Astrocyte (in vitro differentiated cells and primary cell): ENCODE measurements around the gene AGL. TPM values are rescaled to one million over a fixed set of nuclear protein-coding genes. Genes with fewer than 3 reads are reported as not detected.

ENCODE experiments used
- DNase-seq: peaks from one replicate; pipeline ENCODE4 v3.0.0-alpha.2; 2010; ENCODE audit warnings: low read depth
- FAIRE-seq: peaks from 2 replicates; lab custom pipeline; 2011; peaks lifted over from hg19 to GRCh38; lab: Jason Lieb, UNC
- H2AFZ ChIP-seq: 2 replicates; pipeline ENCODE4 v1.6.0; 2012; ENCODE audit warnings: low read depth, low read length, inconsistent platforms
- H3K27ac ChIP-seq: 2 replicates; pipeline ENCODE4 v1.5.1; 2011; ENCODE audit warnings: low read depth, low read length, inconsistent platforms
- H3K27me3 ChIP-seq: 2 replicates; pipeline ENCODE4 v1.6.0; 2011; ENCODE audit warnings: low read length, inconsistent platforms; ENCODE audit not compliant: insufficient read depth
- H3K36me3 ChIP-seq: 2 replicates; pipeline ENCODE4 v1.5.1; 2011; ENCODE audit warnings: low read length, inconsistent platforms; ENCODE audit not compliant: insufficient read depth
- H3K4me1 ChIP-seq: 2 replicates; pipeline ENCODE4 v1.5.1; 2011; ENCODE audit warnings: low read length, inconsistent platforms; ENCODE audit not compliant: insufficient read depth
- H3K4me2 ChIP-seq: 2 replicates; pipeline ENCODE4 v1.6.0; 2012; ENCODE audit warnings: low read length, inconsistent platforms
- H3K4me3 ChIP-seq: 2 replicates; pipeline ENCODE4 v1.5.1; 2011; ENCODE audit warnings: low read depth, mild to moderate bottlenecking, low read length, inconsistent platforms; ENCODE audit not compliant: insufficient read depth
- H3K79me2 ChIP-seq: 2 replicates; pipeline ENCODE4 v1.6.0; 2012; ENCODE audit warnings: mild to moderate bottlenecking, low read length, inconsistent platforms; ENCODE audit not compliant: insufficient read depth
- H3K9ac ChIP-seq: 2 replicates; pipeline ENCODE4 v1.6.0; 2012; ENCODE audit warnings: mild to moderate bottlenecking, low read length, inconsistent platforms
- H3K9me3 ChIP-seq: 2 replicates; pipeline ENCODE4 v1.5.1; 2012; ENCODE audit warnings: low read depth, mild to moderate bottlenecking, low read length, inconsistent platforms; ENCODE audit not compliant: insufficient read depth
- H4K20me1 ChIP-seq: 2 replicates; pipeline ENCODE4 v1.6.0; 2012; ENCODE audit warnings: low read length, inconsistent platforms; ENCODE audit not compliant: insufficient read depth
- H3K27ac Mint-ChIP-seq: one replicate; pipeline ENCODE4 v1.8.0; 2021; ENCODE audit warnings: mild to moderate bottlenecking, mixed read lengths; ENCODE audit not compliant: unreplicated experiment
- H3K27me3 Mint-ChIP-seq: one replicate; pipeline ENCODE4 v1.8.0; 2021; ENCODE audit warnings: low read depth, mixed read lengths; ENCODE audit not compliant: unreplicated experiment
- H3K36me3 Mint-ChIP-seq: one replicate; pipeline ENCODE4 v1.8.0; 2021; ENCODE audit warnings: low read depth, mixed read lengths; ENCODE audit not compliant: unreplicated experiment
- H3K4me1 Mint-ChIP-seq: one replicate; pipeline ENCODE4 v1.8.0; 2021; ENCODE audit warnings: low read depth, mixed read lengths; ENCODE audit not compliant: unreplicated experiment
- H3K4me3 Mint-ChIP-seq: one replicate; pipeline ENCODE4 v1.8.0; 2021; ENCODE audit warnings: mild to moderate bottlenecking, moderate library complexity, mixed read lengths; ENCODE audit not compliant: unreplicated experiment
- H3K9me3 Mint-ChIP-seq: one replicate; pipeline ENCODE4 v1.8.0; 2021; ENCODE audit warnings: mild to moderate bottlenecking, mixed read lengths; ENCODE audit not compliant: unreplicated experiment
- EZH2 ChIP-seq: IDR thresholded peaks from 2 replicates; pipeline ENCODE4 v1.6.1; 2012; ENCODE audit warnings: mild to moderate bottlenecking, low read length, inconsistent platforms; ENCODE audit not compliant: insufficient read depth
- total RNA-seq: library from RNA; stranded (reverse); gene quantifications from 2 replicates; pipeline ENCODE4 v1.2.1, GENCODE V29; 2021
- TF ChIP-seq, protein P1 (sequence below): IDR thresholded peaks from 2 replicates; pipeline ENCODE4 v1.5.1; 2011; ENCODE audit warnings: low read depth, mild to moderate bottlenecking, inconsistent platforms, low read length, moderate library complexity; ENCODE audit not compliant: insufficient read depth

The AGL gene
- total RNA-seq, 1 donor from 2014 or later: 11.7 TPM

DNA sequence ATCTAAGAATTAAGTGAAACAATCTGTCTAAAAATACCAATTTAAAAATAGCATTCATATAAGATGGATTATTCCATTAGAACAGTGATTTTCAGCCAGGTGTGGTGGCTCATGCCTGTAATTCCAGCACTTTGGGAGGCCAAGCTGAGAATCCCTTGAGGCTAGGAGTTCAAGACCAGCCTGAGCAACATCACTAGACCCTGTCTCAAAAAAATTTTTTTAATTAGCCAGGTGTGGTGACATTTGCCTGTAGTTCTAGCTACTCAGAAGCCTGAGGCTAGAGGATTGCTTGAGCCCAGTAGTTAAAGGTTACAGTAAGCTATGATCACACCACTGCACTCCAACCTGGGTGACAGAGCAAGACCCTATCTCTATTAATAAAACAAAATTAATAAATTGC, 84.6 kb downstream of the AGL start:
- no peaks in the 10 kb centered on the region for H3K4me1 ChIP-seq
- no peak overlapping the region for H2AFZ ChIP-seq
- Mint-ChIP-seq H3K36me3 (no peaks in the 10 kb centered on the region), H3K27ac (no peak overlapping the region), H3K4me1 (no peaks in the 10 kb centered on the region), H3K9me3 (no peaks in the 10 kb centered on the region), H3K27me3 (peaks cover 2% of the 10 kb centered on the region), H3K4me3 (no peak overlapping the region)
- no peaks in the 10 kb centered on the region for H4K20me1 ChIP-seq
- H3K27me3 ChIP-seq: no peaks in the 10 kb centered on the region
- DNase-seq (no peak), FAIRE-seq (no peak)
- H3K4me2 ChIP-seq: no peak overlapping the region
- no peak overlapping the region for H3K9ac ChIP-seq
- TF ChIP-seq, protein P1, sequence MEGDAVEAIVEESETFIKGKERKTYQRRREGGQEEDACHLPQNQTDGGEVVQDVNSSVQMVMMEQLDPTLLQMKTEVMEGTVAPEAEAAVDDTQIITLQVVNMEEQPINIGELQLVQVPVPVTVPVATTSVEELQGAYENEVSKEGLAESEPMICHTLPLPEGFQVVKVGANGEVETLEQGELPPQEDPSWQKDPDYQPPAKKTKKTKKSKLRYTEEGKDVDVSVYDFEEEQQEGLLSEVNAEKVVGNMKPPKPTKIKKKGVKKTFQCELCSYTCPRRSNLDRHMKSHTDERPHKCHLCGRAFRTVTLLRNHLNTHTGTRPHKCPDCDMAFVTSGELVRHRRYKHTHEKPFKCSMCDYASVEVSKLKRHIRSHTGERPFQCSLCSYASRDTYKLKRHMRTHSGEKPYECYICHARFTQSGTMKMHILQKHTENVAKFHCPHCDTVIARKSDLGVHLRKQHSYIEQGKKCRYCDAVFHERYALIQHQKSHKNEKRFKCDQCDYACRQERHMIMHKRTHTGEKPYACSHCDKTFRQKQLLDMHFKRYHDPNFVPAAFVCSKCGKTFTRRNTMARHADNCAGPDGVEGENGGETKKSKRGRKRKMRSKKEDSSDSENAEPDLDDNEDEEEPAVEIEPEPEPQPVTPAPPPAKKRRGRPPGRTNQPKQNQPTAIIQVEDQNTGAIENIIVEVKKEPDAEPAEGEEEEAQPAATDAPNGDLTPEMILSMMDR: no peak
- no peak for TF ChIP-seq EZH2
- no peaks in the 10 kb centered on the region for H3K79me2 ChIP-seq
- no peaks in the 10 kb centered on the region for H3K9me3 ChIP-seq
- H3K27ac ChIP-seq: no peak overlapping the region
- H3K4me3 ChIP-seq: no peak overlapping the region
- H3K36me3 ChIP-seq: no peaks in the 10 kb centered on the region

DNA sequence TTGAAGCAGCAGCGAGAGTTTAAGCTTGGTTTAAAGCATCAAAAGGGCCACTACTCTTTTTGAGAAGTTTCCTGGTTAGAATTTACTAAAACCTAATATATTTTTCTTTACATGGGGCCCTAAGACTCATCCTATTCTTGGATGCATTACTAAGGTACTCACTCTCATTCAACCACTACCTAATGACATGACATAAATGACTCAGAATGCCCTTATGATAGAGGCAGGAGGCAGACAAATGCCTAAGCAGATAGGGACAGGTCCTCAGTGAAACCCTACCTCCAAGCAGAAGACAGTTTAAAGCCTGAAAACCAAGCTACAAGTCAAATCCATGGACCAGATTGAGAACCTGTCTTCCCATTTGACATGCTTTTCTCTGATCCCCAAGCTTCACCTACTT, 85.4 kb downstream of the AGL start:
- H3K4me3 Mint-ChIP-seq: no peak overlapping the region
- peaks cover 2% of the 10 kb centered on the region for H3K27me3 Mint-ChIP-seq

DNA sequence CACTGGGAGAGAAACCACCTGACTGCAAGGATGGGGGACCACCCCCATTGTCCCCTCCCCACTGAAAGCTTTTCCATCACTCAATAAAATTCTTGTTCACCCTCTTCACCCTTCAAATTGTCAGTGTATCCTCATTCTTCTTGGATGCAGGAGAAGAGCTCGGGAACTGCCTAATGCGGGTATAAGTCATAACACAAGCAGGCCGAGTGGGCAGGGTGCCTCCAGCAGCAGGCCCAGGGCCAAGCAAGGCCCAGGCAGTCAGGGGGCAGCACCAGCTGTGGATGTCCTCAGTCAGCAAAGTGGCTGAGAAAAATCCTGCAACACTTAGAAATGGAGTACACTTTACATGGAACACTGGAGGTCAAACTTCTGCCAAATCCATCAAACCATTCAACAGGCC, 85.9 kb downstream of the AGL start:
- Mint-ChIP-seq H3K4me3 (no peak overlapping the region), H3K9me3 (no peaks in the 10 kb centered on the region), H3K36me3 (no peaks in the 10 kb centered on the region), H3K27ac (no peak overlapping the region), H3K4me1 (no peaks in the 10 kb centered on the region), H3K27me3 (peaks cover 2% of the 10 kb centered on the region)
- Histone ChIP-seq H3K36me3 (no peaks in the 10 kb centered on the region), H3K9ac (no peak overlapping the region), H4K20me1 (no peaks in the 10 kb centered on the region), H2AFZ (no peak overlapping the region), H3K4me3 (no peak overlapping the region), H3K9me3 (no peaks in the 10 kb centered on the region), H3K4me2 (no peak overlapping the region), H3K79me2 (no peaks in the 10 kb centered on the region), H3K27me3 (no peaks in the 10 kb centered on the region), H3K4me1 (no peaks in the 10 kb centered on the region), H3K27ac (no peak overlapping the region)
- no peak for TF ChIP-seq EZH2
- TF ChIP-seq, protein P1: no peak
- FAIRE-seq (no peak), DNase-seq (no peak)

More for the DNA sequence above, 85.4 kb downstream of the AGL start:
- Mint-ChIP-seq H3K9me3 (no peaks in the 10 kb centered on the region), H3K27ac (no peak overlapping the region), H3K4me1 (no peaks in the 10 kb centered on the region), H3K36me3 (no peaks in the 10 kb centered on the region)
- DNase-seq (no peak), FAIRE-seq (no peak)
- Histone ChIP-seq H3K4me1 (no peaks in the 10 kb centered on the region), H3K27ac (no peak overlapping the region), H2AFZ (no peak overlapping the region), H3K27me3 (no peaks in the 10 kb centered on the region), H3K4me2 (no peak overlapping the region), H3K79me2 (no peaks in the 10 kb centered on the region), H3K36me3 (no peaks in the 10 kb centered on the region), H3K9ac (no peak overlapping the region), H3K9me3 (no peaks in the 10 kb centered on the region), H3K4me3 (no peak overlapping the region), H4K20me1 (no peaks in the 10 kb centered on the region)
- TF ChIP-seq, protein P1: no peak
- no peak for TF ChIP-seq EZH2
